Heart right ventricle (tissue), 16 donors: ENCODE data around the gene GJB2. TPM values are rescaled to one million over a fixed set of nuclear protein-coding genes. Genes with fewer than 3 reads are reported as not detected.

Experiments
- ATAC-seq, 8 donors: fragments of 200-7000 bp; cut with Tn5 transposase; one replicate each; pipeline ENCODE4 v1.9.1; 2020; ENCODE audit warnings: mild to moderate bottlenecking in 8 of 8, moderate library complexity in 8 of 8, moderate number of reproducible peaks in 1 of 8
- DNase-seq, 2 donors: peaks; one replicate each; pipeline ENCODE4 v3.0.0-alpha.2; 2020
- H3K27ac ChIP-seq, 10 donors: fragments of 200-600 bp; sonication (generic) in 2 of 10; one replicate each; pipeline versions ENCODE4 v1.5.0 to v1.8.0; 2020 to 2022; ENCODE audit warnings: mild to moderate bottlenecking in 3 of 10
- H3K27me3 ChIP-seq, 7 donors: fragments of 200-600 bp; one replicate each; pipeline ENCODE4 v1.8.0; 2021 to 2022; ENCODE audit warnings: mild to moderate bottlenecking in 2 of 7
- H3K36me3 ChIP-seq, 9 donors: fragments of 200-600 bp; sonication (generic) in 1 of 9; one replicate each; pipeline versions ENCODE4 v1.5.0 to v1.8.0; 2020 to 2022; ENCODE audit warnings: mild to moderate bottlenecking in 2 of 9
- H3K4me1 ChIP-seq, 9 donors: fragments of 200-600 bp; sonication (generic) in 1 of 9; one replicate each; pipeline versions ENCODE4 v1.5.0 to v1.8.0; 2020 to 2022; ENCODE audit warnings: mild to moderate bottlenecking in 4 of 9
- H3K4me3 ChIP-seq, 10 donors: fragments of 200-600 bp; sonication (generic) in 2 of 10; one replicate each; pipeline versions ENCODE4 v1.5.0 to v1.8.0; 2020 to 2022; ENCODE audit warnings: mild to moderate bottlenecking in 7 of 10, moderate library complexity in 2 of 10
- H3K9me3 ChIP-seq, 11 donors: fragments of 200-600 bp in 10 of 11; sonication (generic) in 2 of 11; one replicate each; pipeline versions ENCODE4 v1.5.0 to v1.8.0; 2013 to 2022; ENCODE audit warnings: mild to moderate bottlenecking in 2 of 11, control low read depth in 1 of 11, moderate library complexity in 1 of 11
- WGBS, 2 donors: extraction: QIAGEN DNeasy Blood & Tissue Kit; methylation state at CpG; one replicate each; pipeline ENCODE4 v1.1.7; 2013; ENCODE audit warnings: inconsistent platforms in 1 of 2; 5-methylcytosine and 5-hydroxymethylcytosine counted together
- intact Hi-C, 10 donors: fragments of 100-400 bp; cut with DNase I; formaldehyde crosslinking; loops; one replicate each; pipeline versions ENCODE4 v1.11.1 to v1.14.2; 2022
- polyA plus RNA-seq, 2 donors: library from polyadenylated mRNA; stranded (reverse); fragments of 200-250 nt; gene quantifications; one replicate each; pipeline ENCODE4 v1.2.3, GENCODE V29; 2013
- total RNA-seq, 10 donors: library from RNA; stranded (reverse); fragmentation: NEBNext Ultra II Directional in 3 of 10; extraction: Animal tissue kit (Norgen Biotek cat#: 25700) in 3 of 10; gene quantifications; one replicate each; pipeline versions ENCODE4 v1.2.1 to v1.2.4, GENCODE V29; 2021 to 2023
- TF ChIP-seq, protein P1 (sequence below), 9 donors: fragments of 200-600 bp; sonication (generic) in 2 of 9; IDR thresholded peaks; one replicate each; pipeline versions ENCODE4 v1.5.0 to v1.8.0; 2021 to 2022; ENCODE audit warnings: antibody characterized with exemption in 9 of 9, mild to moderate bottlenecking in 5 of 9, moderate library complexity in 1 of 9
- donor health status: Arrhythmogenic right ventricular cardiomyopathy.
- donor health status: ischemic (EF 13 %, LVEDD 7.1; RV severe dilation, severe dysfunction).
- donor health status: healthy with polysubstance abuse.
- donor health status: DM: no; HTN: yes; CAD: no.
- donor health status: DM: no; HTN: no; CAD: no.
- donor health status: ischemic (EF 25% LVEDD 6.9; RV normal size, moderate dysfunction).
- donor health status: ischemic (EF 25% LVEDD 5.7; RV mildly dilated, moderate dysfunction).
- donor health status: healthy.
- donor health status: DM: yes; HTN: yes; CAD: no.
- donor health status: Ischemic cardiomyopathy.
- donor health status: ischemic (EF 35%, LVEDD 5.7; RV mildly dilated, moderate dysfunction).
- donor health status: nonischemic (EF 11% LVEDD 7.7; RV severe dilation, severe dysfunction).
- donor health status: DM: yes; HTN: yes; CAD: no.
- donor health status: PGD.
- donor health status: ischemic (EF 29% LVEDD 5.4; RV normal size, mild dysfunction).
- donor health status: nonischemic (EF 23%, LVEDD 6.1; RV moderate dilation, normal function).

The GJB2 gene
- total and polyA plus RNA-seq, 12 donors, result 0.09 to 0.90 (median 0.28) TPM; not detected in 1

DNA sequence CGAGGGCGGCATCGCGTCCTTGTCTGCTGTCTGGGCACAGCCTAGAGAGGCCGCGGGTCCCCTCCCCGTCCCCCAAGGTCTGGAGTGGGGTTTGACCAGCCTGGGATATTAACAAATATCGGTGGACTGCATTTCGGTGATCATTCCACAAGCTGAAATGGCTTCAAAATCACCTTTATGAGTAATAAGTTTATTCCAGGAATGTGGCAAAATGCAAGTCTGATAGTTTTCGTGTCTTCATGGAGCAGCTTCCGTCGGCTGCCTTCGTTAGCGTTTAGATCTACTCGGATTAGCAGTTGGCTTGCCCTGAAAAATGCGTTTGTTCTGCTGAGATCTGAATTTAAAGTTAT is 30.8 kb downstream of the GJB2 start:
- Histone ChIP-seq H3K27me3 (peaks cover 0 to 84% (median 69%) of the 10 kb centered on the region in 7 donors), H3K27ac (peak overlapping the region in 9 of 10 donors; percentile 68 to 89 (median 80)), H3K4me3 (peak overlapping the region in 9 of 10 donors; percentile 49 to 66 (median 63)), H3K9me3 (no peaks in the 10 kb centered on the region), H3K4me1 (peaks cover 0 to 23% (median 12%) of the 10 kb centered on the region in 9 donors), H3K36me3 (no peaks in the 10 kb centered on the region)
- WGBS, 2 donors, result 36 to 45% methylated on average over 16 of the region's 16 CpGs
- peak in 3 of 8 donors; percentile 12 to 32 (median 12) for ATAC-seq
- TF ChIP-seq, protein P1, sequence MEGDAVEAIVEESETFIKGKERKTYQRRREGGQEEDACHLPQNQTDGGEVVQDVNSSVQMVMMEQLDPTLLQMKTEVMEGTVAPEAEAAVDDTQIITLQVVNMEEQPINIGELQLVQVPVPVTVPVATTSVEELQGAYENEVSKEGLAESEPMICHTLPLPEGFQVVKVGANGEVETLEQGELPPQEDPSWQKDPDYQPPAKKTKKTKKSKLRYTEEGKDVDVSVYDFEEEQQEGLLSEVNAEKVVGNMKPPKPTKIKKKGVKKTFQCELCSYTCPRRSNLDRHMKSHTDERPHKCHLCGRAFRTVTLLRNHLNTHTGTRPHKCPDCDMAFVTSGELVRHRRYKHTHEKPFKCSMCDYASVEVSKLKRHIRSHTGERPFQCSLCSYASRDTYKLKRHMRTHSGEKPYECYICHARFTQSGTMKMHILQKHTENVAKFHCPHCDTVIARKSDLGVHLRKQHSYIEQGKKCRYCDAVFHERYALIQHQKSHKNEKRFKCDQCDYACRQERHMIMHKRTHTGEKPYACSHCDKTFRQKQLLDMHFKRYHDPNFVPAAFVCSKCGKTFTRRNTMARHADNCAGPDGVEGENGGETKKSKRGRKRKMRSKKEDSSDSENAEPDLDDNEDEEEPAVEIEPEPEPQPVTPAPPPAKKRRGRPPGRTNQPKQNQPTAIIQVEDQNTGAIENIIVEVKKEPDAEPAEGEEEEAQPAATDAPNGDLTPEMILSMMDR (IDR thresholded peaks at IDR 0.05), result no peak
- DNase-seq, result no peak
- intact Hi-C loops, result loop anchor here (2.0 to 10.0 kb wide), 12 partner anchors 21 to 177 kb away; no protein-coding TSS in a partner anchor

DNA sequence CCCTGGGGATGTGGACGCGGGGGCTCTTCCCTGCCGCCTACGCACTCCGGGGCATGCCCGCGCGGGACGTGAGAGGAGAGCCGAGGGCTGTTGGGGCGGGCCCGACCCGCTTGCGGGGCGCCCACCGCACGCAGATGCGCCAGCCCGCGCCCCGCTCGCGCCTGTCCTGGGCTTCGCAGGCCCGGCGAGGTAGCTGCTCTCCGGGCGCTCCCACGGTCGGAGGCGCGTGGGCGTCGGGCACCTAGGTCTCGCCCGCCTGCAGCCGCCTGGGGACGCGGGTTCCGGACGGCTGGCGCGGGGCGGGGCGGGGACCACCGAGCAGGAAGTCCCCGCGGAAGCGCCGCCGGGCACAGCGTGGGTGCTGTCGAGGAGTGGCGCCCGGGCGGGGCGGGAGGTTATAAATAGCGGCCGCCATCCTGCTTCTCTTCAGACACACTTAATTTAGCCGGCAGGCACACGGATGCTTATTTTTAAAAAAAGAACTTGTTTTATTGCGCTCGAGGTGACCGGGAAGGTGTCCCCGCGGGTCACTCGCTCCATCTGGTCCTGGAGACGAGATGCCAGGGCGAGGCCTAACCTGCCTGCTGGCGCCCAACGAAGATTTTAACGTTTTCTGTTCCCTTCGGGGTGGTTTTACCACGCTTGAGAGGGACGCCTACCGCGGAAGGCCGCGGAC is 31.3 kb downstream of the GJB2 start:
- Histone ChIP-seq H3K9me3 (no peaks in the 10 kb centered on the region), H3K27ac (peak overlapping the region; percentile 19 to 89 (median 79)), H3K27me3 (peaks cover 0 to 89% (median 74%) of the 10 kb centered on the region in 7 donors), H3K36me3 (no peaks in the 10 kb centered on the region), H3K4me1 (peaks cover 0 to 23% (median 12%) of the 10 kb centered on the region in 9 donors), H3K4me3 (peak overlapping the region; percentile 33 to 66 (median 62))
- ATAC-seq, result peak; percentile 64 to 80 (median 72)
- TF ChIP-seq, protein P1 (IDR thresholded peaks at IDR 0.05), result no peak
- 1 to 3% methylated on average over 76 to 79 of the region's 79 CpGs for WGBS, 2 donors
- DNase-seq, result peak in 1 of 2 donors; percentile 50
- intact Hi-C loops, result loop anchor here (2.0 to 10.0 kb wide), 9 partner anchors 21 to 177 kb away; no protein-coding TSS in a partner anchor

DNA sequence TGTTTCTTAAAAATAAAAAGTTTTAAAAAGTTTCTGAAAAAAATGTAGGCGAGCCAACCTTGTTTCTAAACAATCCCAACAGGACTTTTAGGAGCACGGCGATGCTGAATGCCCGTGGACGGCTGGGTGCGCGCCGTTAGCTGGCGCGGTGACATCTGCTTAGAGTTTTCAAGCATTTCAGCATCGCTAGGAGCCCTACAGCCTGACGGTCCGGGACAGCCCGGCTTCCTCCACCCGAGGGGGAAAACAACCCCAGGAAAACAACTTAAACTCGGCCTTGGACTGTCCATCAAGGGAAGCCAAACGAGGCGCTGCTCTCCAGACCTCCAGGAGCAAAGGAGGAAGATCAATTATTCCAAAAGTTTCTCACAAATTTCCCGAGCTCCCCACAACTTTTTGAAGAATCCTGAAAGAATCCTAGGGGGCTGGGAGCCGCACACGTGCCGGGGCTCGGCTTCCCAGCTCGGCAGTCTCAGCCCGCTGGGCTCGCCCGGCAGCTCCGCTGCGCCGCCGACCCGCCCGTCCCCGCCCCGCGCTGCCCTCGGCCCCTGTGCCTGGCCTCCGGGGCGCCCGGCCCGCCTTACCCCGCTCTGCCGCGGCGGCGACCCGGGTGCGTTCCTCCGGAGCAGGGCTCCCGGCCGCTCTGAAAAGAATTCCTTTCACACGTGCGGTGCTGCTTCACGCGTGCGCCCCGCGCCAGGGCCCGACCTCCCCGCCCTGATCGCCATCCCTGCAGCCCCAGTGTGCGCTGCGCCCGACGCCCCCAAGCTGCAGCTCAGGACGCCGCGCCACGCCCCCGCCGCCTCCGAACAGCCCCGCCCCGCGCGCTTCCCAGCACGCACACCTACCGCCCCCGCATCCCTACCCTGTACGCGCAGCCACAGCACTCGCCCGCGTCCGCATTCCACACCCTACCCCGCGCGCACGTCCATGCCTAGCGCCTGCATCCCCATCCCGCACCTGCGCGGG is 32.1 kb downstream of the GJB2 start, which contains the start of gene GJA3:
GJA3 (minus strand) TSS at position 747 of the 969 bp plus-strand sequence. CDS start 17,764 bp downstream, outside the sequence.
- 1% methylated on average over 68 to 93 of the region's 93 CpGs for WGBS, 2 donors
- Histone ChIP-seq H3K27ac (peak within 1 kb of the TSS; percentile 19 to 89 (median 79)), H3K36me3 (no peaks in the 10 kb centered on the region), H3K9me3 (no peaks in the 10 kb centered on the region), H3K4me3 (peak within 1 kb of the TSS; percentile 33 to 66 (median 62)), H3K27me3 (peaks cover 0 to 93% (median 78%) of the 10 kb centered on the region in 7 donors), H3K4me1 (peaks cover 0 to 23% (median 12%) of the 10 kb centered on the region in 9 donors)
- TF ChIP-seq, protein P1 (IDR thresholded peaks at IDR 0.05), result peak in 3 of 9 donors; percentile 31 to 36 (median 35)
- ATAC-seq (peak; percentile 79 to 93 (median 86)), DNase-seq (peak; percentile 61 to 66)
- intact Hi-C loops, result loop anchor here (2.0 to 10.0 kb wide), 9 partner anchors 20 to 176 kb away; no protein-coding TSS in a partner anchor
